GM21723 (cell line): ENCODE results near the gene CYB561D1.

Source experiments
- ATAC-seq: cut with Tn5 transposase; IDR thresholded peaks from one replicate; pipeline ENCODE4 v1.9.1; 2021; ENCODE audit warnings: mild to moderate bottlenecking, moderate library complexity; ENCODE audit not compliant: unreplicated experiment

CYB561D1 gene

GRCh38 chr1:109527846-109528695 lies 34.2 kb downstream of the CYB561D1 start:
- ATAC-seq: no peak

GRCh38 chr1:109528712-109529111 lies 34.8 kb downstream of the CYB561D1 start:
- ATAC-seq: no peak

GRCh38 chr1:109529881-109530456 lies 36.1 kb downstream of the CYB561D1 start:
- no peak for ATAC-seq

GRCh38 chr1:109530457-109531087 lies 36.7 kb downstream of the CYB561D1 start:
- ATAC-seq: no peak

- no peak for ATAC-seq
Measured at GRCh38 chr1:109531380-109531779, 37.5 kb downstream of the CYB561D1 start.

GRCh38 chr1:109531826-109532364 lies 38.0 kb downstream of the CYB561D1 start:
- ATAC-seq: no peak

GRCh38 chr1:109532365-109533136 lies 38.7 kb downstream of the CYB561D1 start:
- peak; percentile 78 for ATAC-seq

- no peak for ATAC-seq
Measured at GRCh38 chr1:109534307-109534858, 40.5 kb downstream of the CYB561D1 start.

GRCh38 chr1:109535481-109535880 lies 41.6 kb downstream of the CYB561D1 start:
- no peak for ATAC-seq

- no peak for ATAC-seq
Measured at GRCh38 chr1:109535971-109536491, 42.1 kb downstream of the CYB561D1 start.

- no peak for ATAC-seq
Measured at GRCh38 chr1:109537450-109538178, 43.7 kb downstream of the CYB561D1 start.

- no peak for ATAC-seq
Measured at GRCh38 chr1:109538827-109539555, 45.1 kb downstream of the CYB561D1 start.

GRCh38 chr1:109539676-109540075 lies 45.8 kb downstream of the CYB561D1 start, which contains the start of gene GPR61:
GPR61 (plus strand) TSS chr1:109539872; CDS start chr1:109543023, 3,151 bp downstream.
- ATAC-seq: no peak

GRCh38 chr1:109541102-109541501 lies 47.2 kb downstream of the CYB561D1 start:
- no peak for ATAC-seq

GRCh38 chr1:109542657-109543056 lies 48.8 kb downstream of the CYB561D1 start:
- no peak for ATAC-seq

GRCh38 chr1:109543283-109543987 lies 49.5 kb downstream of the CYB561D1 start:
- ATAC-seq: no peak

GRCh38 chr1:109543988-109544735 lies 50.3 kb downstream of the CYB561D1 start:
- no peak for ATAC-seq
